Stimulated activated naive CD8-positive, alpha-beta T cell treated with anti-CD3 and anti-CD28 coated beads, Interleukin-15, Interleukin-2, amounts not matched to agents 100 U/mL and 50 U/mL, for 24 hours (primary cell): ENCODE measurements around the gene EI24.

Source experiments
- ATAC-seq: fragments of 150-1000 bp; cut with Tn5 transposase; one replicate; pipeline ENCODE4 v1.10.0; 2021
- DNase-seq: peaks from one replicate; pipeline ENCODE4 v3.0.0; 2021

EI24 gene

DNA sequence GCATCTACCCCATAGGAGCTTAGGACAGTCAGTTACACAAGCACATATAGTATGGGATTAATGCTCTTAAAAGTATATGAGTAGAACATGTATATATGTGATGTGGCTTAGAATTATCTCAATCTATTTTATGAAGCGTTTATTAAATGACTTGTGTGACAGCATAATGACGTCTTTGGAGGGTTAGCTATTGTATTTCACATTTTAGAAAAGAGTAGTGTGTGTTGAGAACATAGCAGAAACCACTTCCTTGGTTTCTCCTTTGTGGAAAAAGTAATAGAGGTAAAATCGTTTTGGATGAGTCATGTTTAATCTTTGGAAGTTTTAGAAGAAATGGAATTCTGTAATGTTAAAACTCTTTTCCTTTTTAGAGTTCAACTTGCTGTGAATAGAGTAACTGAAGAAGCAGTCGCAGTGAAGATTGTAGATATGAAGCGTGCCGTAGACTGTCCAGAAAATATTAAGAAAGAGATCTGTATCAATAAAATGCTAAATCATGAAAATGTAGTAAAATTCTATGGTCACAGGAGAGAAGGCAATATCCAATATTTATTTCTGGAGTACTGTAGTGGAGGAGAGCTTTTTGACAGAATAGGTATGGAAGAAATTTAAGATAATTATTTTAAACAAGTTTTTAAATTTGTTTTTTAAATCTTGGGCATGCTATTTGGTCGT, 58.1 kb downstream of the EI24 start:
- ATAC-seq (no peak), DNase-seq (no peak)
